Activated CD4-positive, alpha-beta T cell treated with anti-CD3 and anti-CD28 coated beads for 36 hours (primary cell): ENCODE data around the gene NUP54. TPM values are rescaled to one million over a fixed set of nuclear protein-coding genes. Genes with fewer than 3 reads are reported as not detected.
A peak's percentile ranks its signal among the peaks of the same experiment; 100 is the strongest.

Experiments used
- ATAC-seq: fragments of 200-7000 bp; cut with Tn5 transposase; one replicate; pipeline ENCODE4 v1.10.0; 2021; ENCODE audit warnings: mild to moderate bottlenecking, moderate library complexity
- CTCF ChIA-PET: fragments of 350-600 bp; sonication (Branson Sonifier 250); formaldehyde crosslinking; loops from one replicate; lab custom pipeline; 2021; ENCODE audit warnings: antibody characterized with exemption; lab: Charles Lee
- POLR2A ChIA-PET: fragments of 350-600 bp; sonication (Branson Sonifier 250); formaldehyde crosslinking; loops from one replicate; lab custom pipeline; 2021; ENCODE audit warnings: antibody characterized with exemption, inconsistent platforms; lab: Charles Lee
- DNase-seq: peaks from one replicate; pipeline ENCODE4 v3.0.0-alpha.2; 2020
- H3K27ac Mint-ChIP-seq: one replicate; pipeline ENCODE4 v1.8.0; 2021; ENCODE audit warnings: mixed read lengths
- H3K27me3 Mint-ChIP-seq: one replicate; pipeline ENCODE4 v1.8.0; 2021; ENCODE audit warnings: mixed read lengths
- H3K36me3 Mint-ChIP-seq: one replicate; pipeline ENCODE4 v1.8.0; 2021; ENCODE audit warnings: low read depth, mixed read lengths
- H3K4me1 Mint-ChIP-seq: one replicate; pipeline ENCODE4 v1.8.0; 2021; ENCODE audit warnings: mixed read lengths
- H3K4me3 Mint-ChIP-seq: one replicate; pipeline ENCODE4 v1.8.0; 2021; ENCODE audit warnings: mild to moderate bottlenecking, moderate library complexity, mixed read lengths
- H3K9me3 Mint-ChIP-seq: one replicate; pipeline ENCODE4 v1.8.0; 2021; ENCODE audit warnings: low read depth, mixed read lengths
- intact Hi-C, 2 experiments: fragments of 100-400 bp; cut with DNase I in 1 of 2; cut with micrococcal nuclease in 1 of 2; formaldehyde crosslinking; loops; one replicate each; pipeline versions ENCODE4 v1.14.2 to v1.15.1; 2022 to 2024; cut with DNase I, micrococcal nuclease
- total RNA-seq, 2 experiments: library from RNA; stranded (reverse); gene quantifications; one replicate each; pipeline ENCODE4 v1.2.3, GENCODE V29; 2021

The NUP54 gene
- total RNA-seq, 2 experiments from 2014 or later, result 58.2 to 67.3 TPM

DNA sequence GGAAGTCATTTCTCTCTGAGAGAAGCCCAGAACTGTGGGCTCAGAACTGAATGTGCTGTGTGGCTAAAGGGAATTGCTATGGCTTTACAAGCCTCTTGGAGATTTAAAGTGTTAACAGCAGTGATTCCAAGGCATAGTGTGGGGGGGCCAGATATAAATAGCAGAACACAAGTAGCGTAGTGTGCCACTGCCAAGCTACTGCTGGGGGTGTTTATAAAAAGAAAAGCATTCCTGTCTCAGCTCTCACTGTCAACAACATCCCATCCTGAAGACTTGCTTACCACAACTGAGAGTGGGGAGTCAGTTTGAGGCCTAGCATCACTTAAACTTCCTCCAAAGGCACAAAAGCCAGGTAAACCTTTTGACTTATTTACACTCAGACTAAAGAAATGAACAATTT, 73.7 kb downstream of the NUP54 start, which contains the start of gene ART3:
Gene ART3 (plus strand): TSS at position 242 of the 400 bp plus-strand sequence. CDS start 1,181 bp downstream, outside the sequence.
- no peaks in the 10 kb centered on the region for H3K36me3 Mint-ChIP-seq
- H3K4me1 Mint-ChIP-seq, result peaks cover 2% of the 10 kb centered on the region
- no peaks in the 10 kb centered on the region for H3K9me3 Mint-ChIP-seq
- ChIA-PET CTCF (interaction anchor here (0.7 to 2.2 kb wide), 5 partner anchors 17 to 429 kb away, joined by 3 to 8 read pairs (median 3); no protein-coding TSS in a partner anchor), POLR2A (interaction anchor here (0.6 kb wide), 1 partner anchor 46 kb away, joined by 4 read pairs; no protein-coding TSS in a partner anchor)
- peaks cover 2% of the 10 kb centered on the region for H3K27me3 Mint-ChIP-seq
- intact Hi-C loops, result no loop called here
- no peak within 1 kb of the TSS for H3K27ac Mint-ChIP-seq
- no peak for DNase-seq
- ATAC-seq, result no peak
- no peak within 1 kb of the TSS for H3K4me3 Mint-ChIP-seq

DNA sequence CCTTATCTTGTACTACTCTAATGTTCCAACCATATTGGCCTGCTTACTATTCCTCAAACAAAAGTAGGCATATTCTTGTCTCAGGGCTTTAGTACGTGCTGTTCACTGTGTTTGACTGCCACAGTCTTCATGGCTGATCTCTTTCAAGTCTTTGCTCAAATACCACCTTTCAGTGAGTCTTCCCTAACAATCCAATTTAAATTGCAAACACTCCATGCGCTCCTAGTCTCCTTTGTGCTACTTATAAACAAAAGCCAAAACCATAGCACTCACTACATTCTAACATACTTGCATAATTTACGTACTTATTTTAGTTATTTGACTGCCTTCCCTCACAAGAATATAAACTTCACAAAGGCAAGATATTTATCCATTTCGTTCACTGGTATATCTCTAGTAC, 75.4 kb downstream of the NUP54 start:
- no peak for DNase-seq
- no peak overlapping the region for H3K27ac Mint-ChIP-seq
- no peak overlapping the region for H3K4me3 Mint-ChIP-seq
- ChIA-PET CTCF (no interaction called here), POLR2A (no interaction called here)
- intact Hi-C loops, result no loop called here
- no peaks in the 10 kb centered on the region for H3K9me3 Mint-ChIP-seq
- H3K36me3 Mint-ChIP-seq, result no peaks in the 10 kb centered on the region
- no peak for ATAC-seq
- no peaks in the 10 kb centered on the region for H3K27me3 Mint-ChIP-seq
- H3K4me1 Mint-ChIP-seq, result peaks cover 2% of the 10 kb centered on the region

DNA sequence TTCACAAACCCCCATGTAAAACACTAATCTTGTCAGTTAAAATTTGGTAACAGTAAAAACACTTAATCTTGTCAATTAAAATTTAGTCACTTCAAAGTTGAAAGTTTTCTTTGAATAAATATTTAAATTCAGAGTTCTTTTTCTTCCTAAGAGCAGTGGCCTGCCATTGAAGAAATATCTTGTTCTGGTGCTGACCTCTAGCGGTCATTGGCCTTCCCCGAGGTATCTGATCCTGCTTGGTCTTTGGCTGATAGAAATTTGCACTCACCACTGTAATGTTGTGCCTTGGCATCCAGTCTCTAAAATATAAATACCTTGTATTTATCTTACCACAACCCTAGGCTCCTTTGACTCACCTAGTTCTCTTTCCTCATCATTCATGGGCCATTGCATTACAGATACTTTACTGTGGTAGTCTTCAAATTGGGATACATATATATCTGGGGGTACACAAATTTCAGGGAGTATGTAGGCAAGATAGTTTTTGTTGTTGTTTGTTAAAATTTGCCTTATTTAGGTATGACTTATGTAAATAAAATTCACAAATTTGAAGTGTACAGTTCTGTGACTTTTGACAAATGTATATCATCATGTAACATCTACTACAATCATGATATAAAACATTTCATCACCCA, 80.4 kb downstream of the NUP54 start:
- intact Hi-C loops, result loop anchor here (1.0 to 5.0 kb wide), 5 partner anchors 72 to 172 kb away; no protein-coding TSS in a partner anchor
- Mint-ChIP-seq H3K27me3 (peaks cover 2% of the 10 kb centered on the region), H3K36me3 (no peaks in the 10 kb centered on the region), H3K9me3 (no peaks in the 10 kb centered on the region), H3K4me1 (no peaks in the 10 kb centered on the region), H3K27ac (no peak overlapping the region), H3K4me3 (no peak overlapping the region)
- DNase-seq (peak; percentile 87), ATAC-seq (peak; percentile 88)
- ChIA-PET POLR2A (no interaction called here), CTCF (interaction anchor here (1.0 to 3.6 kb wide), 6 partner anchors 19 to 75 kb away, joined by 3 to 46 read pairs (median 4); partner anchors contain the start of gene SDAD1)

DNA sequence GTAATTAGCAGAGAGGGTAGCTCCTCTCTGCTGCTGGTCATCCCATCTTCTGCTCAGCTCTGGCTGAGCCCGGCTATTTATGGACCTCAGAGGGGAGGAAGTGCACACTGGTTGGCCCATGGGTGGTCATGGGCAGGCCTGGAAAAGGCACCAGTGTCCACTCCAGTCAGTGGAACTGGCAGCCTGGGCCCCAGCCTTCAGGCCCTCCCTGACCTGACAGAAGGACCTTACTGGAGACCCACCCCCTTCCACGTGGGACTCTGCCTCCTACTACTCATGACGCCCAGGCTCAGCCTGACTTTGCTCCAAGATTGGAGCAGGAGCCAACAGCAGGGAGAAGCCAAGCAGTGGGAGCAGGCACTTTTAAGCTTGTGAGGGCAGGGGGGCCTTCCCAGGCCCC, 81.7 kb downstream of the NUP54 start:
- Mint-ChIP-seq H3K27ac (no peak overlapping the region), H3K36me3 (no peaks in the 10 kb centered on the region), H3K4me3 (no peak overlapping the region), H3K4me1 (peaks cover 5% of the 10 kb centered on the region), H3K9me3 (no peaks in the 10 kb centered on the region), H3K27me3 (peaks cover 5% of the 10 kb centered on the region)
- intact Hi-C loops, result loop anchor here in 1 of 2 experiments (5.0 kb wide), 2 partner anchors 149 to 169 kb away; no protein-coding TSS in a partner anchor
- ATAC-seq, result no peak
- DNase-seq, result no peak
- ChIA-PET CTCF (interaction anchor here (0.7 to 3.6 kb wide), 6 partner anchors 20 to 111 kb away, joined by 3 to 46 read pairs (median 4); partner anchors contain the start of gene SDAD1), POLR2A (interaction anchor here (0.5 kb wide), 1 partner anchor 34 kb away, joined by 4 read pairs; no protein-coding TSS in a partner anchor)

Other genes with a start within 250 kb of the NUP54 start
- gene PPEF2, start 245.9 kb downstream of the NUP54 start, total RNA-seq, result under 1 TPM; 0.09 to 0.14 TPM
- 10 to 100 TPM; 21.2 to 26.8 TPM for gene NAAA, start 207.4 kb downstream of the NUP54 start, total RNA-seq
- 10 to 100 TPM; 49.1 to 56.6 TPM for gene SDAD1, start 157.5 kb downstream of the NUP54 start, total RNA-seq
- under 1 TPM; 0.23 to 0.33 TPM for gene CXCL9, start 140.9 kb downstream of the NUP54 start, total RNA-seq
- 1 to 10 TPM; 1.0 to 1.1 TPM for gene CXCL10, start 124.9 kb downstream of the NUP54 start, total RNA-seq
- gene CXCL11, start 112.3 kb downstream of the NUP54 start, total RNA-seq, result under 1 TPM in 1 of 2 experiments, not detected in 1; 0.14 TPM
- not detected for gene ART3, start 73.7 kb downstream of the NUP54 start, total RNA-seq
- 1 to 10 TPM; 3.3 to 4.6 TPM for gene SCARB2, start 65.4 kb upstream of the NUP54 start, total RNA-seq
- not detected for gene FAM47E, start 103.3 kb upstream of the NUP54 start, total RNA-seq
- under 1 TPM; 0.09 to 0.14 TPM for gene STBD1, start 158.3 kb upstream of the NUP54 start, total RNA-seq